ENCODE results near the gene CTPS2. TPM values are rescaled to one million over a fixed set of nuclear protein-coding genes. Genes with fewer than 3 reads are reported as not detected.

The CTPS2 gene
- polyA plus RNA-seq, 1 donor = 43.4 TPM

DNA sequence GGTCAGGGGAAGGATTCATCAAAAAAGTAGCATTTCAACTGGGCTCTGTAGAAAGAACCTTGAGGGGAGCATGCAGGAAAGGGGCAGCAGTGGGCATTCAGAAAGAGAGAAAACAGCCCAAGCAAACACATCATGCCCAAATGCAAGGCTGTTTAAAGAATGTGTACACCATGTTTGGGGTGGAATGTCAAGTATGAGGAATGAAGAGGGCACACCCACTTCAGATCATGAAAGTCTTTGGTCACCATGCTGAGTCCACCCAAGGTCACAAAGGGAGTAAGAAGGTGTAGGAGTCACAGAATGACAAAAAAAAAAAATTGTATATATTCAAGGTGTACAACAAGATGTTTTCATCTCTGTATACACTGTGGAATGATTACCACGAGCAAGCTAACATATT is 53.1 kb downstream of the CTPS2 start:
- DNase-seq = no peak
- WGBS (ENCODE audit: insufficient coverage, low lambda C conversion rate) = no CpG with 5 or more reads among the region's 1 CpG
- no peak overlapping the region for H3K27ac ChIP-seq (ENCODE audit: low read length)
- H3K4me1 ChIP-seq (ENCODE audit: control insufficient read depth, insufficient read depth, low read length) = no peaks in the 10 kb centered on the region
- no peaks in the 10 kb centered on the region for H3K9me3 ChIP-seq (ENCODE audit: control insufficient read depth, low read depth, low read length)
- no peak overlapping the region for H3K4me3 ChIP-seq (ENCODE audit: low read length)
- no peaks in the 10 kb centered on the region for H3K27me3 ChIP-seq (ENCODE audit: control insufficient read depth, insufficient read depth, low read length)
- H3K36me3 ChIP-seq (ENCODE audit: control insufficient read depth, insufficient read depth, low read length) = peaks cover 3% of the 10 kb centered on the region

DNA sequence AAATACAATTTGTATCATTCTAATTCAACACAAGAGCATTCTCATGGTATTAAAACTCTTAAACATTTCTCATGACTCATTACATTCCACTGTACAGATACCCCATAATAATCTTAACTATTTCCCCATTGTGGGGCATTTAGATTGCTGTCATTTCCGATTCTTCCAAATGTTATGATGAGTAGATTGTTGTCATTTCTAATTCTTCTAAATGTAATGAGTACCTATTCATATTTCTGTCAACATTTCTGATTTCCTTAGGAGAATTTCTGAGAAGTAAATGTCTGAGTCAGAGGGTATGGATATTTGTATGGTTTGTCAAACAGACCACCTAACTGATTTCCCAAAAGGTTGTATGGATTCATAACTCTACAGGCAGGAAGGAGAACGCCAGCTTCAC is 54.2 kb downstream of the CTPS2 start:
- Histone ChIP-seq H3K27ac (ENCODE audit: low read length) (no peak overlapping the region), H3K4me3 (ENCODE audit: low read length) (no peak overlapping the region), H3K27me3 (ENCODE audit: control insufficient read depth, insufficient read depth, low read length) (no peaks in the 10 kb centered on the region), H3K36me3 (ENCODE audit: control insufficient read depth, insufficient read depth, low read length) (peaks cover 3% of the 10 kb centered on the region), H3K4me1 (ENCODE audit: control insufficient read depth, insufficient read depth, low read length) (peaks cover 3% of the 10 kb centered on the region), H3K9me3 (ENCODE audit: control insufficient read depth, low read depth, low read length) (no peaks in the 10 kb centered on the region)
- WGBS (ENCODE audit: insufficient coverage, low lambda C conversion rate) = no CpG with 5 or more reads among the region's 2 CpGs
- no peak for DNase-seq

DNA sequence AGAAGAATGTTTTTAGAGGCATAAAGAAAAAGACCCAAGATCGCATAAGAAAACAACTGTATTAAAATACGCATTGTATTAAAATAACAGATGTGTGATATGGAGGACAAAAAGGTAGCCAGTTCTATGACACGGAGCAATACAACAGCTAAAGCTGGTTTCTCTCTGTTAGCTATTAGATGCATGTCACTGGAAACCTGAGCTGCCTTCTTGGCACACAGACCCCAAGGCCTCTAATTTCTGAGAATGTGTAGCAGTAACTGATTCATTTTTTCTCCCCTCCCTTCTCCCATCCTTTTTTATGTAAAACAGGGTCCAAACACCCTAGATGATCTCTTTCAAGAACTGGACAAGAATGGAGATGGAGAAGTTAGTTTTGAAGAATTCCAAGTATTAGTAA is 58.4 kb downstream of the CTPS2 start:
- DNase-seq = no peak
- peak overlapping the region; percentile 89 for H3K27ac ChIP-seq (ENCODE audit: low read length)
- no peaks in the 10 kb centered on the region for H3K9me3 ChIP-seq (ENCODE audit: control insufficient read depth, low read depth, low read length)
- no peak overlapping the region for H3K4me3 ChIP-seq (ENCODE audit: low read length)
- H3K4me1 ChIP-seq (ENCODE audit: control insufficient read depth, insufficient read depth, low read length) = peaks cover 5% of the 10 kb centered on the region
- peaks cover 3% of the 10 kb centered on the region for H3K36me3 ChIP-seq (ENCODE audit: control insufficient read depth, insufficient read depth, low read length)
- H3K27me3 ChIP-seq (ENCODE audit: control insufficient read depth, insufficient read depth, low read length) = no peaks in the 10 kb centered on the region
- WGBS (ENCODE audit: insufficient coverage, low lambda C conversion rate) = no CpG with 5 or more reads among the region's 3 CpGs

DNA sequence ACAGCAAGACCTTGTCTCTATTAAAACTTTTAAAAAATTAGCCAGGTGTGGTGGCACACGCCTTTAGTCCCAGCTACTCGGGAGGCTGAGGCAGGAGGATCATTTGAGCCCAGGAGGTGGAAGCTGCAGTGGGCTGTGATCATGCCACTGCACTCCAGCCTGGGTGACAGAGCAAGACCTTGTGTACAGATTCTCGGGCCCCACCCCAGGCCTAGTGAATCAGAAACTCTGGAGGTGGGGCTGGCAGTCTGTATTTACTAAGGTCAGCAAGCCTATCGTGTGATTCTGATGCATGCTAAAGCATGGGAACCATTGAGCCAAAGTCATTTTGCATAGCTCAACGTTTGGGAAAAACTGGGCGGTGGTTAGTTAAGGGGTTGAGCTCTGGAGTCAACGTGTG is 59.0 kb downstream of the CTPS2 start:
- no peaks in the 10 kb centered on the region for H3K36me3 ChIP-seq (ENCODE audit: control insufficient read depth, insufficient read depth, low read length)
- H3K27ac ChIP-seq (ENCODE audit: low read length) = peak overlapping the region; percentile 89
- no peaks in the 10 kb centered on the region for H3K27me3 ChIP-seq (ENCODE audit: control insufficient read depth, insufficient read depth, low read length)
- no peaks in the 10 kb centered on the region for H3K9me3 ChIP-seq (ENCODE audit: control insufficient read depth, low read depth, low read length)
- H3K4me1 ChIP-seq (ENCODE audit: control insufficient read depth, insufficient read depth, low read length) = peaks cover 5% of the 10 kb centered on the region
- no CpG with 5 or more reads among the region's 7 CpGs for WGBS (ENCODE audit: insufficient coverage, low lambda C conversion rate)
- DNase-seq = peak; percentile 43 to 66
- no peak overlapping the region for H3K4me3 ChIP-seq (ENCODE audit: low read length)

DNA sequence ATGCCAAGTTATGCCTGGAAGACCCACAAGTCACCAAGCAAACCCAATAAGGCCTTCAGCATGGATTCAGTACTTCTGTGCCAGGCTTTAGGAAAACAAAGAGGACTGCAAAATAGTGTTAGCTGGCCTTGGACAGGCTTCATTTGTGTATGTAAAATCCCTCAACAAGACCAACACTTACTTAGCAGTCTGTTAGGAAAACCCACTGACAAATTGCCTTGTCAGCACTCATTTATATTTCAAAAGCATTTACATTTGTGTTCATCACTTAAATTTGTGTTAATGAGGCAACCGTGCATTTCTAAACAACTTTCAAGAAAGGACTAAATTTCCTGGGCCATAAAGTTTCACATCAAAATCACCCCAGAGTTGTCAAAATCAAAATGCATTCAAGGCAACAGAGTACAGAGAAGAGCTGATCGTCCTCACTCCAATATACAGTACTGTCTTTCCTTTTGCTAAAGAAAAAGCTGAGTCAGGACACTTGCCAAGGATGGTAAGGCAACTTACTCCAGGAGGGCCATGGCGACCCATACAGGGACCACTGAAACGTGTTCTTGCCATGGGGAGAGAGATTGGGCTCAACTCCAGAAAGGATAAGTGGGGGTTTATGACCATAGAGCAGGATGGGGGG is 61.0 kb downstream of the CTPS2 start:
- DNase-seq = no peak
- Histone ChIP-seq H3K36me3 (ENCODE audit: control insufficient read depth, insufficient read depth, low read length) (no peaks in the 10 kb centered on the region), H3K27ac (ENCODE audit: low read length) (peak overlapping the region; percentile 89), H3K9me3 (ENCODE audit: control insufficient read depth, low read depth, low read length) (no peaks in the 10 kb centered on the region), H3K4me3 (ENCODE audit: low read length) (peak overlapping the region; percentile 10), H3K4me1 (ENCODE audit: control insufficient read depth, insufficient read depth, low read length) (peaks cover 12% of the 10 kb centered on the region), H3K27me3 (ENCODE audit: control insufficient read depth, insufficient read depth, low read length) (no peaks in the 10 kb centered on the region)
- no CpG with 5 or more reads among the region's 4 CpGs for WGBS (ENCODE audit: insufficient coverage, low lambda C conversion rate)

DNA sequence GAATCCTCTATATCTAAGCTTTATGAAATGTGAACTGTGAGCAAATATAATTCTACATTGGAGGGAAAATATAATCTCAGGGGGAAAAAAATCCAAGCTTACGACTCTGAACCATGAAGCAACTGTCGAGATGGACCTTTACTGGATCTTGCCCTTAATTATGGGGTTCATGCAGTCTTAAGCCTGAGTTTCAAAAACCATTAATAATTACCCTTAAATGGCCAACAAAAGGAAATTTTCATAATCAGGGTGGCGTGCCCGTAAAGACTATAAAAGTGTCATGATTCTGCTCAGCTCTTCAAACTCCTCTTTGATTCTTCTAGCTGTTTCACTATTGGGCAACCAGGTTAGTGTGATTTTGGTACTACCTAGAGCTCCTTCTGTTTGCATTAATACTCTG is 62.6 kb downstream of the CTPS2 start, which contains the start of gene S100G:
Gene S100G, plus strand, starts transcription at position 301 of the 400 bp plus-strand sequence. CDS start 849 bp downstream, outside the sequence.
- peak in 1 of 2 donors; percentile 53 for DNase-seq
- Histone ChIP-seq H3K27ac (ENCODE audit: low read length) (peak within 1 kb of the TSS; percentile 89), H3K4me3 (ENCODE audit: low read length) (no peak within 1 kb of the TSS)

DNA sequence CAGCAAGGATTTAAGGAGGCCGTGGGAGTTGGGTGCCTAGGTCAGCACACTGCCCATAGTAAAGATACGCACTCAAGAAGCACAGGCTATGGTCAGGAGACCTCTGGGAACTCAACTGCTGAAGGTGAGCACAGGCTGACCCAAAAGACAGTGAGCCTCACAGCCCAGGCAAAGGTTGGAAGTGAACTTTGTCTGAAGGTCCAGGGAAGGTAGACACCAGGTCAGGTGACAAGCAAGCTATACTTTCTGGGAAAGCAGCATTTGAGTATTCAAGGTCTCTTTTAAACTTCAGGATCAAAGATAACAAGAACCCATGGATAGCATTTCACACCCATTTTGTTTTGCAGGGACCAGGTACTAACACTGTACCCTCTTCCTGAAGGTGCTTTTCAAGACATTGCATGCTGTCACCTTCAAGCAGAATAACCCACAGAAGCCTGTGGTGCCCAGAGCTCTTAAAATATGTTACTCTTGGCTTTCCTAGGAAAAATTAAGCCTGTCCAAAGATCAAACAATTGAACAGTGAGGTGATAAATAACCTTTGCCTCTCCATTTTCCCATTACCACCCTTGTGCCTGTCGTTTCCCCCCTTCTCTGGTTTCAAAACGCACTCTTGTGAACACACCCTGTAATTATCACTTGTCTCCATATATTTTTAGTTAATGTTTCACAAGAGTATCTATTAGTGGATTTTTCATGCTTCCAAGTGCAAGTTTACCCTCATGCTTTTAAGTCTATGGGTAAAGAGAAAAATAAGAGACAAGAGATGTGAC is 65.9 kb downstream of the CTPS2 start:
- no CpG with 5 or more reads among the region's 4 CpGs for WGBS (ENCODE audit: insufficient coverage, low lambda C conversion rate)
- DNase-seq = peak; percentile 76 to 88
- no peaks in the 10 kb centered on the region for H3K9me3 ChIP-seq (ENCODE audit: control insufficient read depth, low read depth, low read length)

More for the DNA sequence above, 62.6 kb downstream of the CTPS2 start, which contains the start of gene S100G:
- H3K4me1 ChIP-seq (ENCODE audit: control insufficient read depth, insufficient read depth, low read length) = peaks cover 26% of the 10 kb centered on the region
- no peaks in the 10 kb centered on the region for H3K9me3 ChIP-seq (ENCODE audit: control insufficient read depth, low read depth, low read length)
- H3K36me3 ChIP-seq (ENCODE audit: control insufficient read depth, insufficient read depth, low read length) = no peaks in the 10 kb centered on the region
- WGBS (ENCODE audit: insufficient coverage, low lambda C conversion rate) = no CpG with 5 or more reads among the region's 4 CpGs
- no peaks in the 10 kb centered on the region for H3K27me3 ChIP-seq (ENCODE audit: control insufficient read depth, insufficient read depth, low read length)

DNA sequence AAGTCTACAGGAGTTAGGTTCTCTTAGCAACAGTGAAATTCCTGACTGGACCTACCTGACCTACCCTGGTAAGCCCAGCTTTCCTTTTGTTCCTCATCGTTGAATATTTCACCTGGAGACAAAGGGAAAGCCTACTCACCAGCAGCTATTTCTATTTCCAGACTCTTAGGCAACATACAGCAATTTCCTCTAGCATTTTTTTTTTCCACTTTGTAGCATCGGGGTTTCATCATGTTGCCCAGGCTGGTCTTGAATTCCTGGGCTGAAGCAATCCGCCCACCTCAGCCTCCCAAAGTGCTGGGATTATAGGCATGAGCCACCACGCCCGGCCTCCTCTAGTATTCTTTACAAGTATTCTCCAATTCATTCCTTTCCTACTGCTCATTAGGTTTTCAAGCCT is 69.3 kb downstream of the CTPS2 start:
- no peak for DNase-seq
- Histone ChIP-seq H3K4me1 (ENCODE audit: control insufficient read depth, insufficient read depth, low read length) (peaks cover 20% of the 10 kb centered on the region), H3K27me3 (ENCODE audit: control insufficient read depth, insufficient read depth, low read length) (no peaks in the 10 kb centered on the region), H3K4me3 (ENCODE audit: low read length) (no peak overlapping the region), H3K9me3 (ENCODE audit: control insufficient read depth, low read depth, low read length) (no peaks in the 10 kb centered on the region), H3K27ac (ENCODE audit: low read length) (peak overlapping the region; percentile 3), H3K36me3 (ENCODE audit: control insufficient read depth, insufficient read depth, low read length) (peaks cover 7% of the 10 kb centered on the region)
- WGBS (ENCODE audit: insufficient coverage, low lambda C conversion rate) = 17% methylated on average over 1 of the region's 5 CpGs

More for the DNA sequence above, 65.9 kb downstream of the CTPS2 start:
- Histone ChIP-seq H3K4me3 (ENCODE audit: low read length) (no peak overlapping the region), H3K36me3 (ENCODE audit: control insufficient read depth, insufficient read depth, low read length) (no peaks in the 10 kb centered on the region), H3K27ac (ENCODE audit: low read length) (peak overlapping the region; percentile 98), H3K27me3 (ENCODE audit: control insufficient read depth, insufficient read depth, low read length) (no peaks in the 10 kb centered on the region), H3K4me1 (ENCODE audit: control insufficient read depth, insufficient read depth, low read length) (peaks cover 22% of the 10 kb centered on the region)

DNA sequence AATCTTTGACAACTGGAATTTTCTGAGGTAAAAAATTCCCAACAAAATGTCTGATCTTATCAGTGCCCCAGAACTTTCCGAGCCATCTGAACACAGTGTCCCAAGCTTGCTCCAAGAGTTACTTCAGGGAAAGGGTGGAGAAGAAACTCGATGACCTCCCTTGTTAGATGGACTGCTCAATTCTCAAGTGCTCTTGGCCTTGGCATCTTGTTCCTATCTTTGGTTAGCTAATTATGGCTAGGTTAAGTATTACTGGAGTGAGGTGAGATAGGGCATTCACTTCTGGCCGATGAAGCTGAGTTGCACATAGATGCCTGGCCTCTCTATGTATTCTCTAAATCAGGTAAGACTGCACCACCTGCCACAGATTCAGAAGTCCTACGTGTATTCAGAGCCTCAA is 71.6 kb downstream of the CTPS2 start:
- H3K36me3 ChIP-seq (ENCODE audit: control insufficient read depth, insufficient read depth, low read length) = peaks cover 7% of the 10 kb centered on the region
- H3K27ac ChIP-seq (ENCODE audit: low read length) = peak overlapping the region; percentile 53
- H3K4me1 ChIP-seq (ENCODE audit: control insufficient read depth, insufficient read depth, low read length) = peaks cover 8% of the 10 kb centered on the region
- no peak overlapping the region for H3K4me3 ChIP-seq (ENCODE audit: low read length)
- WGBS (ENCODE audit: insufficient coverage, low lambda C conversion rate) = no CpG with 5 or more reads among the region's 4 CpGs
- no peaks in the 10 kb centered on the region for H3K27me3 ChIP-seq (ENCODE audit: control insufficient read depth, insufficient read depth, low read length)
- no peaks in the 10 kb centered on the region for H3K9me3 ChIP-seq (ENCODE audit: control insufficient read depth, low read depth, low read length)
- DNase-seq = peak in 1 of 2 donors; percentile 41

DNA sequence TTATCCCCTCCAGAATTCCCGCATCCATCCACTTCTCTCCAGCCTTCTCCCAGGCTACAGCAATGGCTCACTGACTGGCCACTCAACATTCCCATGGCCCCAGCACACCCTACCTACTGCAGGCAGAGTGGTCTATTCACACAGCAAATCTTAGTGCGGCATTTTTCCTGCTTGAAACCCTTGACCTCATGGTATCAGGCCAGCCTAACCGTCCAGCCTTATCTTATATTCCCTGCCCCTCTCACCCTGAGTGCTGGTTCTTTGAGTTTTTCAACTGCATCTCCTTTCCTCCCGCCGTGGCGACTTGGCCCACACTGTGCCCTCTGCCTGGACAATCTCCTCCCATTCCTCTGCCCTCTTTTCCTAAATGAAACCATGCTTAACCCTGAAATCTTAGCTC is 72.5 kb downstream of the CTPS2 start:
- H3K36me3 ChIP-seq (ENCODE audit: control insufficient read depth, insufficient read depth, low read length) = peaks cover 7% of the 10 kb centered on the region
- DNase-seq = no peak
- 76% methylated on average over 3 of the region's 6 CpGs for WGBS (ENCODE audit: insufficient coverage, low lambda C conversion rate)
- no peak overlapping the region for H3K4me3 ChIP-seq (ENCODE audit: low read length)
- H3K4me1 ChIP-seq (ENCODE audit: control insufficient read depth, insufficient read depth, low read length) = no peaks in the 10 kb centered on the region
- peak overlapping the region; percentile 53 for H3K27ac ChIP-seq (ENCODE audit: low read length)
- no peaks in the 10 kb centered on the region for H3K9me3 ChIP-seq (ENCODE audit: control insufficient read depth, low read depth, low read length)
- H3K27me3 ChIP-seq (ENCODE audit: control insufficient read depth, insufficient read depth, low read length) = no peaks in the 10 kb centered on the region
